ENCODE results near the gene NR5A2.

DNA sequence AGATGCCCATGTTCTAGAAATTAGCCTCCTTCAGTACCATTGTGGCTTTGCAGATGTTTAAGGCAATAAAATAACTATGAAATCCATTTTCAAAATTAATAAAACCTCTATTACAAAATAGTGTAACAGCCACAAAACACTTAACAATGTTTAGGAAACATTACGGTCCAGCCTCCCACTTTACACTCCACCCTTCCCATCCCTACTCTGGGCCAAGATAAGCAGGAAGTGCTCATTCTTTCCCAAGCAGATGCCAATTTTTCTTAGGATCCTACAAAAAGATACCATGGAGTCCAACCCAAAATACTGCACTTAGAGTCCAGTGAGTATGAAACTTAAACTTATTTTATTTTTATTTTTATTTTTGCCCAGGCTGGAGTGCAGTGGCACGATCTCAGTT lies 150.8 kb downstream of the NR5A2 start:
- TF ChIP-seq, protein P1, sequence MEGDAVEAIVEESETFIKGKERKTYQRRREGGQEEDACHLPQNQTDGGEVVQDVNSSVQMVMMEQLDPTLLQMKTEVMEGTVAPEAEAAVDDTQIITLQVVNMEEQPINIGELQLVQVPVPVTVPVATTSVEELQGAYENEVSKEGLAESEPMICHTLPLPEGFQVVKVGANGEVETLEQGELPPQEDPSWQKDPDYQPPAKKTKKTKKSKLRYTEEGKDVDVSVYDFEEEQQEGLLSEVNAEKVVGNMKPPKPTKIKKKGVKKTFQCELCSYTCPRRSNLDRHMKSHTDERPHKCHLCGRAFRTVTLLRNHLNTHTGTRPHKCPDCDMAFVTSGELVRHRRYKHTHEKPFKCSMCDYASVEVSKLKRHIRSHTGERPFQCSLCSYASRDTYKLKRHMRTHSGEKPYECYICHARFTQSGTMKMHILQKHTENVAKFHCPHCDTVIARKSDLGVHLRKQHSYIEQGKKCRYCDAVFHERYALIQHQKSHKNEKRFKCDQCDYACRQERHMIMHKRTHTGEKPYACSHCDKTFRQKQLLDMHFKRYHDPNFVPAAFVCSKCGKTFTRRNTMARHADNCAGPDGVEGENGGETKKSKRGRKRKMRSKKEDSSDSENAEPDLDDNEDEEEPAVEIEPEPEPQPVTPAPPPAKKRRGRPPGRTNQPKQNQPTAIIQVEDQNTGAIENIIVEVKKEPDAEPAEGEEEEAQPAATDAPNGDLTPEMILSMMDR (IDR thresholded peaks at IDR 0.05), result no peak
- TF ChIP-seq ZFX (IDR thresholded peaks at IDR 0.05; ENCODE audit: borderline replicate concordance), result no peak

Data from 22Rv1 (cell line).